Stimulated activated naive CD8-positive, alpha-beta T cell treated with anti-CD3 and anti-CD28 coated beads, Interleukin-15, Interleukin-2, amounts not matched to agents 100 U/mL and 50 U/mL, for 24 hours (primary cell): ENCODE data around the gene L3MBTL1.
"Not testable (repeated sequence)": the region's sequence is repeated elsewhere in the genome, so short reads cannot be mapped to it uniquely, and the experiment has no call there.

Experiments used
- ATAC-seq: fragments of 150-1000 bp; cut with Tn5 transposase; one replicate; pipeline ENCODE4 v1.10.0; 2021
- DNase-seq: peaks from one replicate; pipeline ENCODE4 v3.0.0; 2021

L3MBTL1 gene

DNA sequence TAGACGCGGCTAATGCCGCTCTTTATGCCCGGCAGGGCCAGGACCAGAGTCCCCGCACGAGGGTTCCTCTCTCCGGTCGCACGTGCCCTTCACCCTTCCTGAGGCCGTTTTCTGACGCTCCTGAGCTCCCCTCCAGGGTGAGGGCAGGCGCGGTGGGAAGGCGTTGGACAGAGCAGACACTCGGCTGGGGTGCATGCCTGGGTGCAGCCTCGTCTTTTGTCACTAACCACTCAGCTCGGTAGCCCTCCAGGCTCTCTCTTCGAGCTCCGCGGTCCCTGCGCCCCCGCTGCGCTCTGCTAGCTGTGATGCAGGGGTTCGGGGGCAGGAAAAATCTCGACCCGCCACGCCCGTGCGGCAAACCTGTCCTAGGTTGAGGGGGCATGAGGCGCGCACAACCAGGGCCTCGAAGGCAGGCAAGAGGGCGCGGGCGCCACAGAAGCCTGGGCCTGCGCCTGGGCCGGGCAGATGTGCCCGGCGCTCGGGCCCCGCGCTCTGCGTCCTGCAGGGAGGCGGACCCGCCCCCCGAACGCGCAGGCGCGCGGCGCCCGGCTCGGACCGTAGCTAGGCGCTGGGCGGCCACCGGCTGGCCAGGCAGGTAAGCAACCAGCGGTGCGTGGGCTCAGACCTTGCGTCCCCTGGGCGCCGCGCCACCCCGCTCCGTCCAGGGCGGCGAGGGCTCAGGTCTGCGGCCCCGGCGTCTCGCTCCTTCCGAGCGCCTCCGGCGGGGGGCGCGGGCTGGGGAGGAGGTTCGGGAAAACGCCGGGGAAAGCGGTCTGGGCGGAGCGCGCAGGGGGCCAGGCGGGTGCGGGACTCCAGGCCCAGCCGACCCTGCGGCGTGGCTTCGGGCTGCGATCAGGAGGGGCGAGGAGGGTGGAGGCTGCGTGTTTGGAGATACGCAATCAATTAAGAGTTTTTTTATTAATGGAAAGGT, at the start of gene L3MBTL1:
L3MBTL1 (plus strand) TSS at position 548 of the 931 bp plus-strand sequence. CDS start 5,807 bp downstream, outside the sequence.
- DNase-seq = peak; percentile 33
- peak; percentile 37 for ATAC-seq

DNA sequence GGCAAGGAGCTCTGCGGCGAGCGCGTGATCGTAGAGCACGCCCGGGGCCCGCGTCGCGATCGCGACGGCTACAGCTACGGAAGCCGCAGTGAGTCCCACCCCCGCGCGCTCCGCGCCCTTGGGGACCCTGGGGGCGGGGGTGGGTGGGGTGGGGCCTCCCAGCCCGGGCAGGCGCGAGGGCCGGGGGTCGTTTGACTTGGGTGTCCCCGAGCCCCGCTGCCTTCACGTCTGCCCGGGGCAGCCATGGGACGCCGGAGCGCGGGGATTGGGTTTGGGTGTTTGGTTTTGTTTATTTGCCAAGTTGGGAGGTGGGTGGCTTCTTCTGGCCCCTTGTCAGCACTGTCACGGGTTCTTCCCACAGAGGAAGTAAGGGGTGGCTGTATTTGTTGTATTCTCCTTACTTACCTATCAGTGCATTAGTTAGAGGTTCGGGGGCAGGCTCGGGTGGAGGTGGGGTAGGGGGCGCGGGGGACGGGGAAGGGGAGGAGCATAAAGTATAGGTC, 49.0 kb upstream of the L3MBTL1 start:
- no peak for DNase-seq

DNA sequence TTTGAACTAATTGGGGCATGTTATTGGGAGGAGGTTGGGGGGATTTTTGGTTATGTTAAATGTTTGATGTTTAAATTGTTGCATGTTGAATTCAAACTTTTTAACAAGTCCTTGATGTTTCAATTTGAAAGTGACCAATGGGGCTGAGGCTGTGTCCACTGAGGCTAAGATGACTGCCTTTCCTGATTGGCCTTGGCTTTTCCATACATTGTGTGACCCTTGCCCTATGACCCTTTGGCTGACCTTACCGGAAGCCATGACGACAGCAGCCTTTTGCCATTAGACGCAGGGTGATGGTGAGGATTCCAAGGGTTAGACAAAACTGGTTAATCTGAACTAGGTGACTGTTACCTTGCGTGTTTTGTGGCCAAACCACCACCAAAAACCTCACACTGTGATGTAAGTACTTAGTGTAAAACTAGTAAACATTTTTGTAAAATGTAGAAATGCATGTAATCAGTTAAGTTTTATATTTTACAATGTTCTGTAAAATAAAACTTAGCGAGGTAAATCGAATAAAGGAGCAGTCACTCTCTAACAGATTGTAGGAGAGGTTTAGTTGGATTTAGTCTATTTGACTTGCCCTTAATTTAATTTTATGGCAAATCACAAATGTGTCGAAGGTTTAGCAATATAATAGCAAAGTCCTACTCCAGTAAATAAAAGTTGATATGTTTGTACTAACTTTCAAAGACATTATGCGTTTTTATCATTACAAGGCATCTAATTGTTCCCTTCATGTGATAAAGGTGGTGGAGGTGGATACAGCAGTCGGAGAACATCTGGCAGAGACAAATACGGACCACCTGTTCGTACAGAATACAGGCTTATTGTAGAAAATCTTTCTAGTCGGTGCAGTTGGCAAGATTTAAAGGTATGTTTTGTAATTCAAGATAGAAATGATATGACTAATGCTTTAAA, 48.2 kb upstream of the L3MBTL1 start:
- ATAC-seq (no peak), DNase-seq (peak; percentile 31)

More for the DNA sequence above, 49.0 kb upstream of the L3MBTL1 start:
- ATAC-seq = no peak

DNA sequence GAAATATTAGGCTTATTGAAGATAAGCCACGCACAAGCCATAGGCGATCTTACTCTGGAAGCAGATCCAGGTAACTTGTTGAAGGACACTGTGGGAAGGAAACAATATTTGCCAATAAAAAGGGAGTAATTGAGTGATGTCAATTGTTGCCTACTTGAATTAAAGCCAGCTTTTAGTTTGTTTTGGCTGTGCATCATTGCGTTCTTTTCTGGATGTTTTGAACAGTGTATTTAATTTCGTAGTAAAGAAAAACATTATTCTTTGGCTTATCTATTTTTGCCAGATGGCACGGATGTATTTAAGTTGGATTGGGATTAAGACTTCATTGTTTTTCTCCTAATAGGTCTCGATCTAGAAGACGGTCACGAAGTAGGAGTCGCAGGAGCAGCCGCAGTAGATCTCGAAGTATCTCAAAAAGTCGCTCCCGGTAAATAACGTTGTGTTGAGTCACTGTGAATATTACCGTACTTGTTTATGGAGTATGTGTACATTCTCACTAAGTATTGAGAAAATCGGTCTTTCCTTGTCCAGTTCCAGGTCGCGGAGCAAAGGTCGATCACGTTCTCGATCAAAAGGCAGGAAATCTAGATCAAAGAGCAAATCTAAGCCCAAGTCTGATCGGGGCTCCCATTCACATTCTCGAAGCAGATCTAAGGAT, 47.2 kb upstream of the L3MBTL1 start:
- DNase-seq (no peak), ATAC-seq (no peak)

DNA sequence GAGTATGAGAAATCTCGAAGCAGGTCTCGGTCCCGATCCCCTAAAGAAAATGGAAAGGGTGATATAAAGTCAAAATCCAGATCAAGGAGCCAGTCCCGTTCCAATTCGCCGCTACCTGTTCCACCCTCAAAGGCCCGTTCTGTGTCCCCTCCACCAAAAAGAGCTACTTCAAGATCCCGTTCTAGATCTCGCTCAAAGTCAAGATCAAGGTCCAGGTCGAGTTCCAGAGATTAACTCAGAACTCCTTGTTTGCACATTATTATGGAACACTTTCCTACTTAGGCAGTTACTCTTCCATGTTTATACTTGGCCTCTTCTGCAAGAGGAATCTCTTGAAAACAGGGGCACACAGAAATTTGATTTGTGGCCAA, 46.7 kb upstream of the L3MBTL1 start:
- DNase-seq (no peak), ATAC-seq (no peak)

DNA sequence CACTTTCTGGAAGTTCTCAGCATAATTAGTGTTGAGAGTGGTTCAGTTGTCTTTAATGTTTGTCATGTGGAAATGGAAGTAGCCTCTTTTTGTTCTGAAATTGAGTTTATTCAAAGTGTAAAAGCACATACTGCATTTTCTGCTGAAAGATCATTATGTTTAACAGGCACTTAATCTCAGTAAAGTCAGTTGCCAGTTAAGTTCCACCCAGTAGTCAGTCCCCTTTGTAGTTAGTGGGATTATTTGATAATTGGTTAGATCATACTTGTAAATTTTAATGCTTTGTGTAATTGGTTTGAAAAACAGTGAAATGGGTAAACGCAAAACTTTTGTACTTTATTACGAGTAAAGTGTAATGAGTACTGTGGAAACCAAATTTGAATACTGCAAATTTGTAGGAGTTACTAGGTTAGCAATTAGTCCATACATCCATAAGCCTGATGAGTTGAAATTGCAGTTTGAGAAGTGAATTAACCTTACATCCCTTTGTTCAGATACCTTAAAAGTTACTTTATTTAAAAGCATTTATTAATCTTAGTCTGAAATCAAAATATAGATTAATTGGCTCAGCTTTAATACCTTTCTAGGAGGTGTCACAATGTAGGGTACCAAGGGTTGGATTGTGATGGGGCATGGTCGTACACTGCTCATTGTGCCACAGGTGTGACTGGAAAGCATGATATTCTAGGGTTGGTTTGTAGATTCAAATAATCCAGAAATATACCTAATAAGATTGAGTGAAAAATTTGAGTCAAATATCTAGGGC, 45.4 kb upstream of the L3MBTL1 start:
- ATAC-seq (no peak), DNase-seq (no peak)

DNA sequence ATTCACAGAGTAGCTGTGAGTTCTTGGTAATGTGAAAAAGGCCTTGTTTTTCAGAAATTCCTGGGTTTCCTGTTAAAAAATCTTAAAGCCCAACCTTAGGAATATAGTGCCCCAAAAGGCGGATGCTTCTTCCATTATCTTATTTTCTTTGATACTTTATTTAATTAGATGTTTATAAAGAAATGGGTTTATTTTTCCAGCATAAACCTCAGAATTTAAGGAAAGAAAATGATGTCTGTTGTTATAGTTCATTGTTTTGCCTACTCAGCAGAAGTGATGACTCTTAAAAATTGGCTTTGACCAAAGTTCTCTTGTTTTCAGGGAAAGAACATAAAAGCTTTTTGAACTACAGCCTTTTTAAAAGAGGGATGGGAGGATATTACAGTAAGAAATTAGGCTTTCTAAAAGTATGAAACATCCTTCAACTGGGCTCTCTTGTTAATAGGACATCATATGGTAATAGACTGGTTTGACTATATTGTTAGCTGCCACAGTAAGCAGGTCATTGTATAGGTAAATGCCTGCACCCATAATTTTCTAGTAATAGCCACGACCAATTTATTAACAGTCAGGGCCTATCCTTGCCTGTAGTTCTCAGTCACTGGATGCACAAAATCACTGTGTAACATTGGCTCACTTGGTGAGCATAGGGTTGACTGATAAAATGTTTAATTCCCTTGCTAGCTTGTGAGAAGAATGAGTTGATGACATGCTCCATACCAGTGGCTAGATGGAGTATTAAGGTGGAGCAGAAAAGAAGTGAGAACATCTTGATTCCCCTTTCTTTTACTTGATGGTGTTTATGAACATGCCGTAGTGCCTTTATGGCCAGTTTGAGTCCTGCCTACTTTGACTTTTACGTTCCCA, 44.6 kb upstream of the L3MBTL1 start:
- ATAC-seq = no peak

DNA sequence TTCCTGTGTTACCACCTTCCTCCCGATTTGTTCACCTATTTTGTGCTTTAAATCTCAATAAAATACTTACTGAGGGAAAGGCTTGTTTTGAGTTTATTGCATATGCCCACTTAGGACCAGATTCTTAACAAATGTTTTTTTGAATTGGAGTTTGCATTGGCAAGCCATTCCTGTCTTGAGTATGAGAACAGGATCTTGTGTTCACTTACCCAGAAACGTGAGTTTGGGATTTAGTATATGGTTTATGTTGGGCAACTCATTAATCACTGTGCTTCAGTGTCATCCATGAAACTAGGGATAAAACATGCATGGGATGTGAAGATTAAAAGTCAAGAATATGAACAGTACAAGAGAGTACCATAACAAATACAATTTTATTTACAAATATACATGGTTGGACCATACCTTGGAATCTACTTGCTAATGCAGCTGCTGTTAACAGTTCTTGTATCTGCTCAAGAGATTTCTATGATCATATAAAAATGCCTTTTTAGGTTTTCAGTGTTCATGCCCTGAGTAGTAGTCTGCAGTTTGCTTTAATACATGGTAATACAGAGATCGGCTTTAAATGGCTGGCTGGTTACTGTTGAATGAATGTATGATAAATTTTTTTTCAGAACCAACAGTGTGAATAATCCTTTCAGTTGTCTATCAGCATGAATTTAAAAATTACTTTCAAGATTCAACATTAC, 43.8 kb upstream of the L3MBTL1 start:
- no peak for ATAC-seq
- no peak for DNase-seq

More for the DNA sequence above, 44.6 kb upstream of the L3MBTL1 start:
- no peak for DNase-seq

DNA sequence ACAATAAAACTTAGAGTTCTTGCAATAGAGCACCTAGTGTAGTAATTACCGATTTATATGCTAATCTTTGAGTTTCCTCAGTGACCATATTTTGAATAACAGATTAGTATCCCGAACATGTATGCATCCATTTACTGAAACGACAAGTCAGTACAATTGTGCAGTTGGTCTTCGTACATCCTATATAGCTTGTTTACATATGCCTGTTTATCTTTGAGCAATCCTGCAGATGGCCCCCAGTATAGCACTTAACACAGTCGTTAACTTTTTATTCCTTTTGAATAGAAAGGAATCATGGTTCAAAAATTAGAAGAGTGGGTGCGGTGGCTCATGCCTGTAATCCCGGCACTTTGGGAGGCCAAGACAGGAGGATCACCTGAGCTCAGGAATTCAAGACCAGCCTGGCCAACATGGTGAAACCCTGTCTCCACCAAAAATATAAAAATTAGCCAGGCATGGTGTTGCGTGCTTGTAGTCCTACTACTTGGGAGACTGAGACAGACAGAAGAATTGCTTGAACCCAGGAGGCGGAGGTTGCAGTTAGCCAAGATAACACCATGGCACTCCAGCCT, 43.2 kb upstream of the L3MBTL1 start:
- ATAC-seq (no peak), DNase-seq (no peak)

DNA sequence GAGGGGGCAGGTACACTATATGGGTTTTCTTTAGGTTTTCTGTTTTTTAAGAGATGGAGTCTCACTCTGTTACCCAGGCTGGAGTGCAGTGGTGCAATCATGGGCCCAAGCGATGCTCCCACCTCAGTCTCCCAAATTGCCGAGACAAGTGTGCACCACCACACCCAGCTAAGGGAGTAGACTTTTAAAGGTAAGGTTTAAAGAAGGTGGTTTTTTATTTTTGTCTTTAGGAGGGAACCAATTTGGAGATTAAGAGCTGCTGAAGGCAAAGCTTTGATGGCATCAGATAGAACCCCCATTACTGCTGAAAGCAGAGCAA, 41.9 kb upstream of the L3MBTL1 start:
- DNase-seq (no peak), ATAC-seq (no peak)

DNA sequence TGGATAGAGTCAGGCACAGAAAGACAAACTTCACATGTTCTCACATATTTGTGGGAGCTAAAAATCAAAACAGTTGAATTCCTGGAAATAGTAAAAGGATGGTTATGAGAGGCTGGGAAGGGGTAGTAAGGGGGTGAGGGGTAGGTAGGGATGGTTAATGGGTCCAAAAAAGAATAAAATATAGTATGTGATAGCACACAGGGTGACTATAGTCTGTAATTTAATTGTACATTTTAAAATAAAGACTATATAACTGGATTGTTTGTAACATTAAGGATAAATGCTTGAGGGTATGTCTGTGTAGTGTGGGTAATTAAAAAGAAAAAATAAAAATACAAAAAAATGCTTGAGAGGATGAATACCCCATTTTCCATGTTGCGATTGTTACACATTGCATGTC, 39.9 kb upstream of the L3MBTL1 start:
- DNase-seq = no peak

DNA sequence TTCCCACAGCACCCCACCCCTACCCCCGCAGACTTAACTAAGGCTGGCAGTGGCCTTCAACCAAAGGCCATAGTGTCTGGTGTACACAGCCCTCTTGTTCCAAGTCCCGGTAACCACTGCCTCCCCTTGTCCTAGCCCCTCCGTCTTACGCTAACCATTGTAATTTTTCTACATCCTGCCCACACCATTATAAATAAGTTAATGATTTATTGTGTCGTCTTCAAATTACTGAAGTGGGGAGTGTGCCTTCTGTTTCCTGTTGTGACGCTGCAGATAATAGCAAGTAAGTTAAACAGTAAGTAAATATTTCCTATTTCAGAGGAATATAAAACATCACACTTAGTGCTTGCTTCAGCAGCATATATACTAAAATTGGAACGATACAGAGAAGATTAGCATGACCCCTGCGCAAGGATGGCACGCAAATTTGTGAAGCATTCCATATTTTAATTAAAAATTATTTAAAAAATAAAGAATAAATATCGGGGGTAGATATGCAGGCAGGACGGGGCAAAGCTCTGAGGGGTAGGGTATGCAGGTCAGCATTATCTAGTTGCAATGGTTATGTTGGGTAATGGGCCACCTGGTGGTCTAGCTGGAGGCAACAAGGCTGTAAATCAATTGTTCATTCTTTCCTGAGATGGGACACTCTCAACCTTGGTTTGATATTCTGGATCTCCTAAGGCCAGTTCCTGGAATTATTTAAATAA, 34.7 kb upstream of the L3MBTL1 start:
- DNase-seq (no peak), ATAC-seq (no peak)

More for the DNA sequence above, 39.9 kb upstream of the L3MBTL1 start:
- ATAC-seq = no peak

DNA sequence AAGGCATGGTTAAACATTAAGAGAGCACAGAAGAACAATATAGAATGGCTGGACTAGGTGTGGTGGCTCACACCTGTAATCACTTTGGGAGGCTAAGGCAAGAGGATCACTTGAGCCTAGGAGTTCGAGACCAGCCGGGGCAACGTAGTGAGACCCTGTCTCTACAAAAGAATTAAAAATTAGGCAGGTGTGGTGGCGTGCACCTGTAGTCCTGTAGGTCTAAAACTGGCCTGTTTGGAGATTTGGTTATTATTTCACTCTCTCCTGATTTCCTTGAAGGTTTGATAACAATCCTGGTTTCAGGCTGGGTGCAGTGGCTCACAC, 34.2 kb upstream of the L3MBTL1 start:
- no peak for ATAC-seq
- no peak for DNase-seq

DNA sequence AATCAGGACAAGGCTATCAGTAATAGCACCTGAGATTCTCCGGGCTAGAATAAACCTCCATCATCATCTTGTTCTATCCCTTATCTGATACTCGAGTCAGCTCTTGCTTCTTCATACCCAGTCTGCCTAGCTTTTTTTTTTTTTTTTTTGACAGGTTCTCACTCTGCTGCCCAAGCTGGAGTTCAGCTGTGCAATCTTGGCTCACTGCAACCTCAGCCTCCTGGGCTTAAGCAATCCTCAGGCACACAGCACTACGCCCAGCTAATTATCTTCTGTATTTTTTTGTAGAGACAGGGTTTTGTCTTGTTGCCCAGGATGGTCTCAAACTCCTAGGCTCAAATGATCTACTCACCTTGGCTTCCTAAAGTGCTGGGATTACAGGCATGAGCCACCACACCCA, 30.3 kb upstream of the L3MBTL1 start:
- DNase-seq (no peak), ATAC-seq (no peak)

DNA sequence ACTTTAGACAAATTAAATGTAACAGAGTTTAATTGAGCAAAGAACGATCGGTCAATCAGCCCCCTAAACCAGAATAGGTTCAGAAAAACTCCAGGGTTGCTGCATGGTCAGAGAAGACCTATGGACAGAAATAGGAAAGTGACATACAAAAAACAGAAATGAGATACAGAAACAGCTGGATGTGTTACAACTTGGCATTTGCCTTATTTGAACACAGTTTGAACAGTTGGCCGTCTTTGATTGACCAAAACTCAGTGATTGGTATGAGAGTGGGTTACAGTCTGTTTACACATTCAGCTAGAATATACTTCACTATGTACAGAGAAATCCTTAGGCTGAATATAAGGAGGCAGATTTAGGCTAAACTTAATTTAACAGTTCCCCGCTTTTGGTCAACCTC, 29.9 kb upstream of the L3MBTL1 start:
- DNase-seq (no peak), ATAC-seq (no peak)

DNA sequence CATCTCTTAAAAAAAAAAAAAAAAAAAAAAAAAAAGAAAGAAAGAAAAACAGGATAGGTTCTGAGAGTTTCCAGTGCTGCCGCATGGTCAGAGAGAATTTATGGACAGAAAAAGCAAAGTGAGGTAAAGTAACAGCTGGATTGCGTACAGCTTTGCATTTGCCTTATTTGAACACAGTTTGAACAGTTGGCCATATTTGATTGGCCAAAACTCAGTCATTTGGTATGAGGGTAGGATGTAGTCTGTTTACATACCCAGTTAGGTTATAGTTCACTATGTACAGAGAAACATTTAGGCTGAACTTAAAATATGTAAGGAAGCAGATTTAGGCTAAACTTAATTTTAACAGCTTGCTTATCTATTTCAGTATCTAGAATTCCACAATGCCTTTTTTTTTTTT, 17.5 kb upstream of the L3MBTL1 start:
- DNase-seq (no peak), ATAC-seq (no peak)

DNA sequence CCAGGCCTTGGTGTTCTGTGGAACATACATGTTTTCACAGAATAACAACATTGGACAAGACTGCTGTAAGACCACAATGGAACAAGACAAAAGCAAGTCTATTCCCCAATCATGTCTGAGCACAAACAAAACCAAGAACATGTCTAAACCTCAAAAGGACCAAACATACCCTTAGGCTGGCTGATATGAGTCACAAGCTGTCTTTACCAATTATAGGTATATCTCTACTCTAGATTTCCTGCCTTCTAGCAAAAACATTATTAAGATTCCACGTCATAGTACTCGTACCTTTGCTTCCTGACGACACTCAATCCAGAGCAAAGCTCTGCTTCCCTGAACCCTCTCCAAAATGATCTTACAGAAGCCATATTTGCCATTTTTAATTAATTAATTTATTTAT, 15.4 kb upstream of the L3MBTL1 start:
- ATAC-seq = peak; percentile 80
- DNase-seq = no peak

DNA sequence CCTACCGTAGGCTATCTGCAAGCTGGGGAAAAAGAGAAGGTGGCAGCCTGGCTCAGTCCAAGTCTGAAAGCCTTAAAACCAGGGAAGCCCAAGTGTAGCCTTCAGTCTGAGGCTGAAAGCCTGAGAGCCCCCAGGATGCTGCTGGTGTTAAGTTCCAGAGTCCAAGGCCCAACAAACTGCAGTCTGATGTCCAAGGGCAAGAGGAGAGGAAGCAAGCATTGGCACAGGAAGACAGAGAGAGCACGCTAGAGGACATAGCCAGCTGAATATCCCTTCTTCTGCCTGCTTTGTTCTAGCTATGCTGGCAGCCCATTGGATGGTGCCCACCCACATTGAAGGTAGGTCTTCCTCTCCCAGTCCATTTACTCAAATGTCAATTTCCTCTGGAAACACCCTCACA, 12.1 kb upstream of the L3MBTL1 start:
- DNase-seq = no peak

DNA sequence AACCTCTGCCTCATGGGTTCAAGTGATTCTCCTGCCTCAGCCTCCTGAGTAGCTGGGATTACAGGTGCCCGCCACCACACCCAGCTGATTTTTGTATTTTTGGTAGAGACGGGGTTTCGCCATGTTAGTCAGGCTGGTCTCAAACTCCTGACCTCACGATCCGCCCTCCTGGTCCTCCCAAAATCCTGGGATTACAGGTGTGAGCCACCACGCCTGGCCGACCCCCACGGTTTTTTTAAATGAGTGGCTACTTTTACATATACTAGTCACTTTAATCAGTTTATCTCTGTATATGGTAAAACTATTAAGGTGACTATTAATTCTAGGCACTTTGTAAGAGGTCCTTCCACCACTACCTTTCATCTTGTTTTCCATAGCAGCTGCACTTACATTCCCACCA, 5.5 kb upstream of the L3MBTL1 start:
- ATAC-seq, DNase-seq: not testable (repeated sequence)

More for the DNA sequence above, 12.1 kb upstream of the L3MBTL1 start:
- ATAC-seq = no peak
